Adrenal gland (tissue), 12 donors: ENCODE data around the gene PPP1R3D. TPM values are rescaled to one million over a fixed set of nuclear protein-coding genes. Genes with fewer than 3 reads are reported as not detected.

Source experiments
- DNase-seq, 7 donors: peaks; one replicate each; pipeline ENCODE4 v3.0.0-alpha.2; 2019 to 2020
- H3K27ac ChIP-seq, 5 donors: fragments of 200-600 bp; sonication (generic) in 4 of 5; 1 replicate in 3 of 5; 2 replicates in 2 of 5; pipeline versions ENCODE4 v1.5.1 to v1.8.0; 2016 to 2020; ENCODE audit warnings: mild to moderate bottlenecking in 1 of 5
- H3K27me3 ChIP-seq: fragments of 200-600 bp; 2 replicates; pipeline ENCODE4 v1.8.0; 2021
- H3K36me3 ChIP-seq, 2 donors: fragments of 200-600 bp; replicated peaks in 1 of 2; 1 replicate in 1 of 2; 2 replicates in 1 of 2; pipeline versions ENCODE4 v1.5.1 to v1.8.0; 2018 to 2022
- H3K4me1 ChIP-seq, 2 donors: fragments of 200-600 bp; replicated peaks in 1 of 2; 1 replicate in 1 of 2; 2 replicates in 1 of 2; pipeline versions ENCODE4 v1.5.1 to v1.8.0; 2018 to 2021
- H3K4me3 ChIP-seq, 4 donors: fragments of 200-600 bp; sonication (generic) in 3 of 4; one replicate each; pipeline ENCODE4 v1.5.1; 2016 to 2018
- H3K9me3 ChIP-seq, 3 donors: fragments of 200-600 bp; sonication (generic) in 1 of 3; replicated peaks in 1 of 3; 1 replicate in 2 of 3; 2 replicates in 1 of 3; pipeline versions ENCODE4 v1.5.1 to v1.8.0; 2016 to 2021
- CTCF ChIP-seq, 6 experiments: fragments of 450-650 bp in 4 of 6; fragments of 200-600 bp in 2 of 6; sonication (generic) in 1 of 6; IDR thresholded peaks; 1 replicate in 5 of 6; 2 replicates in 1 of 6; pipeline versions ENCODE4 v1.5.1 to v1.8.0; 2016 to 2021; ENCODE audit warnings: antibody characterized with exemption in 6 of 6, mild to moderate bottlenecking in 2 of 6, moderate library complexity in 1 of 6
- POLR2A ChIP-seq, 2 donors: fragments of 450-650 bp; IDR thresholded peaks; one replicate each; pipeline ENCODE4 v1.6.1; 2017; ENCODE audit warnings: antibody characterized with exemption in 2 of 2, mild to moderate bottlenecking in 2 of 2, moderate library complexity in 1 of 2
- WGBS, 4 donors: extraction: QIAGEN DNeasy Blood & Tissue Kit in 2 of 4; methylation state at CpG; one replicate each; pipeline versions ENCODE4 v1.1.5 to v1.1.7; 2013 to 2017; 5-methylcytosine and 5-hydroxymethylcytosine counted together
- intact Hi-C, 2 donors: fragments of 100-400 bp; cut with DNase I; formaldehyde crosslinking; loops; one replicate each; pipeline versions ENCODE4 v1.14.1 to v1.15.0; 2022 to 2023
- polyA plus RNA-seq, 3 donors: library from polyadenylated mRNA; stranded (reverse); fragments of 200-250 nt in 2 of 3; fragments of 350-450 nt in 1 of 3; fragmentation: Illumina TruSeq in 1 of 3; extraction: RNeasy Lipid Tissue Mini Kit (QIAGEN cat#74804) in 1 of 3; gene quantifications; one replicate each; pipeline ENCODE4 v1.2.3, GENCODE V29; 2013 to 2014
- total RNA-seq, 9 donors: library from RNA; depleted of rRNA in 4 of 9; stranded (reverse); fragments of >200 nt in 4 of 9; fragments of 120-200 nt in 1 of 9; fragmentation: NEBNext Ultra II Directional in 1 of 9; extraction: Animal tissue kit (Norgen Biotek cat#: 25700) in 1 of 9; gene quantifications; one replicate each; pipeline versions ENCODE4 v1.1.0 to v1.2.4, GENCODE V29; 2013 to 2023
- donor health status: healthy with polysubstance abuse.
- donor health status: Bipolar disorder and iron deficiency.
- donor health status: DM: yes; HTN: yes; CAD: no.
- donor health status: DM: no; HTN: no; CAD: no.
- donor health status: DM: no; HTN: no; CAD: no.
- donor health status: DM: yes; HTN: yes; CAD: no.

PPP1R3D gene
- total and polyA plus RNA-seq, 12 donors = 2.1 to 9.1 (median 6.7) TPM

DNA sequence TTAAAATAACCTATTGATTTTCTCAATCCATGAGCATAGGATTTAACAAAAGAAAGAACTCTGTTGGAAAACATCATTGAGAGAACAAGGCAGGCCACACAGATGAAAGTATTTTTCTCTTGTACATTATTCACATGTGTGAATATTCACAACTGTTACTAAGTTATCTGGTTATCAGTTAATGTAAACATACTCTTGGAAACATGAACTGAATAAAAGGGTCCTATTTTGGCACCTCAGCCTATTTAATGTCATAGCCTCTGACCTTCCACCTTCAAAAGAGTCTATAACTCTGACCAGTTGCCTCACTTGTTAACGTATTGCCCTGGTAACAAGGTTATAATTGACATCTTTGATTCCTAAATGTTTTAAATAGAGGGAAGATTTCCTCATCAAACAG lies 14.7 kb downstream of the PPP1R3D start:
- DNase-seq = no peak
- no peak for TF ChIP-seq POLR2A (IDR thresholded peaks at IDR 0.05)
- TF ChIP-seq CTCF (IDR thresholded peaks at IDR 0.05) = no peak
- no peaks in the 10 kb centered on the region for H3K27me3 ChIP-seq
- 81 to 95% (median 85%) methylated on average over 1 of the region's 1 CpG for WGBS, 4 donors
- no peaks in the 10 kb centered on the region for H3K9me3 ChIP-seq
- no peak overlapping the region for H3K27ac ChIP-seq
- intact Hi-C loops = no loop called here
- H3K36me3 ChIP-seq = no peaks in the 10 kb centered on the region
- no peaks in the 10 kb centered on the region for H3K4me1 ChIP-seq
- no peak overlapping the region for H3K4me3 ChIP-seq

DNA sequence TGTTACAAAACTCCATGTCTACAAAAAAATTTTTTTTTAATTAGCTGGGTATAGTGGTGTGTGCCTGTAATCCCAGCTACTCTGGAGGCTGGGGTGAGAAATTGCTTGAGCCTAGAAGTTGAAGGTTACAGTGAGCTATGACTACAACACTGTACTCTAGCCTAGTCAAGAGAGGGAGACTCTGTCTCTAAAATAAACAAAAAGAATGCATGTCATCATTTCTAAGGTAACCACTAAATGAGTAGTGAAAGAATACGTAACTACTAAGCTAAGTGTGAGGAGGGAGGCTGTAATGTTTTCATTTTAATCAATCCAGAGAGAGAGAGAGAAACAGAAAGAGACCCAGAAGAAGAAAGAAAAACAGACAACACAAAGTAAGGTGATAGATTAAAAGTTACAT lies 16.6 kb downstream of the PPP1R3D start:
- H3K27ac ChIP-seq = no peak overlapping the region
- 84 to 100% (median 85%) methylated on average over 1 of the region's 1 CpG for WGBS, 4 donors
- H3K4me3 ChIP-seq = no peak overlapping the region
- DNase-seq = no peak
- no peaks in the 10 kb centered on the region for H3K36me3 ChIP-seq
- no peaks in the 10 kb centered on the region for H3K27me3 ChIP-seq
- H3K9me3 ChIP-seq = no peaks in the 10 kb centered on the region
- no peaks in the 10 kb centered on the region for H3K4me1 ChIP-seq
- intact Hi-C loops = no loop called here
- TF ChIP-seq POLR2A (IDR thresholded peaks at IDR 0.05) (no peak), CTCF (IDR thresholded peaks at IDR 0.05) (no peak)

DNA sequence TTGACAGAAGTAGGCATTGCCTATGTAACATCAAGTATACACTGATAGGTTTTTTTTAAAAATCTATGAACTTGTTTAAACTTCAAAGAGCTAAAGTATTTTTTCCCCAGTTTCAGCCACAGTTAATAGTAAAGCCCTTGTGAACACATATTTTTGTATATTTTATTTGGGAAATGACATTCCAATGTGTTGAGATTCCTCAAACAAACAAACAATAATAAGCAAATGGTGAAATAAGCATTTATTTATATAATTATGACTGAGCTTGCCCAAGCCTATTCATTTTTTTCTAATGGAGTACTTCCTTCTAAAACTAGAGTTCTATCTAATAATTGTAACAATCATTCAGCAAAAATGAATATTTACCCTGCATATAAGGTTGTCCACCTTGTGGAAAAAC lies 19.2 kb downstream of the PPP1R3D start:
- no peaks in the 10 kb centered on the region for H3K4me1 ChIP-seq
- no peaks in the 10 kb centered on the region for H3K36me3 ChIP-seq
- TF ChIP-seq POLR2A (IDR thresholded peaks at IDR 0.05) (no peak), CTCF (IDR thresholded peaks at IDR 0.05) (no peak)
- intact Hi-C loops = no loop called here
- no peaks in the 10 kb centered on the region for H3K9me3 ChIP-seq
- no peak overlapping the region for H3K27ac ChIP-seq
- no peaks in the 10 kb centered on the region for H3K27me3 ChIP-seq
- no peak overlapping the region for H3K4me3 ChIP-seq
- no peak for DNase-seq

DNA sequence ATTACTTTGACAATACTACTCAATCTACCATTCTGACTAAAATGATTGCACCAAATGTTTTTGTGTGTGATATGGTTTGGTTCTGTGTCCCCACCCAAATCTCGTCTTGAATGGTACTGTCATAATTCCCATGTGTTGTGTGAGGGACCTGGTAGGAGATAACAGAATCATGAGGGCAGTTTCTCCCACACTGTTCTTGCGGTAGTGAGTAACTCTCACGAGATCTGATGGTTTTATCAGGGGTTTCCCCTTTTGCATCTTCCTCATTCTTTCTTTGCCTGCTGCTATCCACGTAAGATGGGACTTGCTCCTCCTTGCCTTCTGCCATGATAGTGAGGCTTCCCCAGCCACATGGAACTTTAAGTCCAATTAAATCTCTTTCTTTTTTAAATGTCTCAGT lies 27.5 kb downstream of the PPP1R3D start:
- Histone ChIP-seq H3K36me3 (no peaks in the 10 kb centered on the region), H3K27ac (no peak overlapping the region), H3K27me3 (peaks cover 3% of the 10 kb centered on the region), H3K9me3 (no peaks in the 10 kb centered on the region), H3K4me1 (no peaks in the 10 kb centered on the region), H3K4me3 (no peak overlapping the region)
- DNase-seq = no peak
- 62 to 71% (median 65%) methylated on average over 4 of the region's 4 CpGs for WGBS, 4 donors
- no peak for TF ChIP-seq CTCF (IDR thresholded peaks at IDR 0.05)
- TF ChIP-seq POLR2A (IDR thresholded peaks at IDR 0.05) = no peak
- intact Hi-C loops = no loop called here
